Astrocyte (in vitro differentiated cells and primary cell): Measurements from ENCODE around the gene ASCC3. TPM values are rescaled to one million over a fixed set of nuclear protein-coding genes. Genes with fewer than 3 reads are reported as not detected.
A peak's percentile ranks its signal among the peaks of the same experiment; 100 is the strongest.

Source experiments
- DNase-seq: peaks from one replicate; pipeline ENCODE4 v3.0.0-alpha.2; 2010; ENCODE audit warnings: low read depth
- FAIRE-seq: peaks from 2 replicates; lab custom pipeline; 2011; peaks lifted over from hg19 to GRCh38; lab: Jason Lieb, UNC
- H2AFZ ChIP-seq: 2 replicates; pipeline ENCODE4 v1.6.0; 2012; ENCODE audit warnings: low read depth, low read length, inconsistent platforms
- H3K27ac ChIP-seq: 2 replicates; pipeline ENCODE4 v1.5.1; 2011; ENCODE audit warnings: low read depth, low read length, inconsistent platforms
- H3K27me3 ChIP-seq: 2 replicates; pipeline ENCODE4 v1.6.0; 2011; ENCODE audit warnings: low read length, inconsistent platforms; ENCODE audit not compliant: insufficient read depth
- H3K36me3 ChIP-seq: 2 replicates; pipeline ENCODE4 v1.5.1; 2011; ENCODE audit warnings: low read length, inconsistent platforms; ENCODE audit not compliant: insufficient read depth
- H3K4me1 ChIP-seq: 2 replicates; pipeline ENCODE4 v1.5.1; 2011; ENCODE audit warnings: low read length, inconsistent platforms; ENCODE audit not compliant: insufficient read depth
- H3K4me2 ChIP-seq: 2 replicates; pipeline ENCODE4 v1.6.0; 2012; ENCODE audit warnings: low read length, inconsistent platforms
- H3K4me3 ChIP-seq: 2 replicates; pipeline ENCODE4 v1.5.1; 2011; ENCODE audit warnings: low read depth, mild to moderate bottlenecking, low read length, inconsistent platforms; ENCODE audit not compliant: insufficient read depth
- H3K79me2 ChIP-seq: 2 replicates; pipeline ENCODE4 v1.6.0; 2012; ENCODE audit warnings: mild to moderate bottlenecking, low read length, inconsistent platforms; ENCODE audit not compliant: insufficient read depth
- H3K9ac ChIP-seq: 2 replicates; pipeline ENCODE4 v1.6.0; 2012; ENCODE audit warnings: mild to moderate bottlenecking, low read length, inconsistent platforms
- H3K9me3 ChIP-seq: 2 replicates; pipeline ENCODE4 v1.5.1; 2012; ENCODE audit warnings: low read depth, mild to moderate bottlenecking, low read length, inconsistent platforms; ENCODE audit not compliant: insufficient read depth
- H4K20me1 ChIP-seq: 2 replicates; pipeline ENCODE4 v1.6.0; 2012; ENCODE audit warnings: low read length, inconsistent platforms; ENCODE audit not compliant: insufficient read depth
- H3K27ac Mint-ChIP-seq: one replicate; pipeline ENCODE4 v1.8.0; 2021; ENCODE audit warnings: mild to moderate bottlenecking, mixed read lengths; ENCODE audit not compliant: unreplicated experiment
- H3K27me3 Mint-ChIP-seq: one replicate; pipeline ENCODE4 v1.8.0; 2021; ENCODE audit warnings: low read depth, mixed read lengths; ENCODE audit not compliant: unreplicated experiment
- H3K36me3 Mint-ChIP-seq: one replicate; pipeline ENCODE4 v1.8.0; 2021; ENCODE audit warnings: low read depth, mixed read lengths; ENCODE audit not compliant: unreplicated experiment
- H3K4me1 Mint-ChIP-seq: one replicate; pipeline ENCODE4 v1.8.0; 2021; ENCODE audit warnings: low read depth, mixed read lengths; ENCODE audit not compliant: unreplicated experiment
- H3K4me3 Mint-ChIP-seq: one replicate; pipeline ENCODE4 v1.8.0; 2021; ENCODE audit warnings: mild to moderate bottlenecking, moderate library complexity, mixed read lengths; ENCODE audit not compliant: unreplicated experiment
- H3K9me3 Mint-ChIP-seq: one replicate; pipeline ENCODE4 v1.8.0; 2021; ENCODE audit warnings: mild to moderate bottlenecking, mixed read lengths; ENCODE audit not compliant: unreplicated experiment
- CTCF ChIP-seq: IDR thresholded peaks from 2 replicates; pipeline ENCODE4 v1.5.1; 2011; ENCODE audit warnings: low read depth, mild to moderate bottlenecking, inconsistent platforms, low read length, moderate library complexity; ENCODE audit not compliant: insufficient read depth
- EZH2 ChIP-seq: IDR thresholded peaks from 2 replicates; pipeline ENCODE4 v1.6.1; 2012; ENCODE audit warnings: mild to moderate bottlenecking, low read length, inconsistent platforms; ENCODE audit not compliant: insufficient read depth
- total RNA-seq: library from RNA; stranded (reverse); gene quantifications from 2 replicates; pipeline ENCODE4 v1.2.1, GENCODE V29; 2021

Gene ASCC3
- total RNA-seq, 1 donor from 2014 or later = 138 TPM

- H3K36me3 Mint-ChIP-seq = peaks cover 3% of the 10 kb centered on the region
- FAIRE-seq = no peak
- H3K36me3 ChIP-seq = no peaks in the 10 kb centered on the region
Observed at GRCh38 chr6:100559859-100560258, 321.3 kb downstream of the ASCC3 start.

GRCh38 chr6:100554228-100554627 is 326.9 kb downstream of the ASCC3 start:
- Mint-ChIP-seq H3K4me1 (peaks cover 14% of the 10 kb centered on the region), H3K36me3 (peaks cover 3% of the 10 kb centered on the region), H3K27ac (no peak overlapping the region), H3K9me3 (no peaks in the 10 kb centered on the region), H3K27me3 (no peaks in the 10 kb centered on the region), H3K4me3 (no peak overlapping the region)
- H3K27me3 ChIP-seq = no peaks in the 10 kb centered on the region
- H3K4me2 ChIP-seq = no peak overlapping the region
- peaks cover 2% of the 10 kb centered on the region for H3K36me3 ChIP-seq
- H3K79me2 ChIP-seq = no peaks in the 10 kb centered on the region
- FAIRE-seq (no peak), DNase-seq (no peak)
- peaks cover 2% of the 10 kb centered on the region for H3K4me1 ChIP-seq
- no peaks in the 10 kb centered on the region for H3K9me3 ChIP-seq
- no peaks in the 10 kb centered on the region for H4K20me1 ChIP-seq
- no peak overlapping the region for H3K27ac ChIP-seq
- H2AFZ ChIP-seq = no peak overlapping the region
- no peak overlapping the region for H3K4me3 ChIP-seq
- no peak for TF ChIP-seq CTCF
- TF ChIP-seq EZH2 = no peak
- no peak overlapping the region for H3K9ac ChIP-seq

More at GRCh38 chr6:100559859-100560258, 321.3 kb downstream of the ASCC3 start:
- no peak for DNase-seq
- Mint-ChIP-seq H3K4me1 (peaks cover 5% of the 10 kb centered on the region), H3K27ac (peak overlapping the region; percentile 18), H3K9me3 (no peaks in the 10 kb centered on the region), H3K4me3 (no peak overlapping the region), H3K27me3 (no peaks in the 10 kb centered on the region)
- H3K4me2 ChIP-seq = no peak overlapping the region
- no peaks in the 10 kb centered on the region for H3K79me2 ChIP-seq
- peaks cover 6% of the 10 kb centered on the region for H3K4me1 ChIP-seq
- no peaks in the 10 kb centered on the region for H3K9me3 ChIP-seq
- H3K4me3 ChIP-seq = no peak overlapping the region
- no peak overlapping the region for H2AFZ ChIP-seq
- H4K20me1 ChIP-seq = no peaks in the 10 kb centered on the region
- TF ChIP-seq EZH2 (no peak), CTCF (no peak)
- no peak overlapping the region for H3K9ac ChIP-seq
- H3K27ac ChIP-seq = no peak overlapping the region
- H3K27me3 ChIP-seq = no peaks in the 10 kb centered on the region

- no peak overlapping the region for H3K4me3 Mint-ChIP-seq
Observed at GRCh38 chr6:100553243-100553642, 327.9 kb downstream of the ASCC3 start.

More at GRCh38 chr6:100553243-100553642, 327.9 kb downstream of the ASCC3 start:
- no peaks in the 10 kb centered on the region for H3K9me3 ChIP-seq
- peaks cover 5% of the 10 kb centered on the region for H3K4me1 ChIP-seq
- no peak overlapping the region for H2AFZ ChIP-seq
- peaks cover 1% of the 10 kb centered on the region for H3K36me3 Mint-ChIP-seq
- no peaks in the 10 kb centered on the region for H3K27me3 Mint-ChIP-seq
- no peaks in the 10 kb centered on the region for H4K20me1 ChIP-seq
- FAIRE-seq (no peak), DNase-seq (no peak)
- no peaks in the 10 kb centered on the region for H3K79me2 ChIP-seq
- no peak overlapping the region for H3K4me2 ChIP-seq
- peaks cover 2% of the 10 kb centered on the region for H3K36me3 ChIP-seq
- no peaks in the 10 kb centered on the region for H3K27me3 ChIP-seq
- H3K9ac ChIP-seq = no peak overlapping the region
- no peak overlapping the region for H3K27ac Mint-ChIP-seq
- H3K27ac ChIP-seq = no peak overlapping the region
- H3K4me3 ChIP-seq = no peak overlapping the region
- TF ChIP-seq CTCF (no peak), EZH2 (no peak)
- no peaks in the 10 kb centered on the region for H3K9me3 Mint-ChIP-seq
- H3K4me1 Mint-ChIP-seq = peaks cover 19% of the 10 kb centered on the region
